Activated T-cell treated with anti-CD3 and anti-CD28 coated beads, Interleukin-2, amount 50 U/mL, for 1 hour (primary cell): Measurements from ENCODE around the gene LMTK2.

ENCODE experiments used
- DNase-seq: peaks from one replicate; pipeline ENCODE4 v3.0.0-alpha.2; 2020

The LMTK2 gene

GRCh38 chr7:98106647-98107312 lies at the start of gene LMTK2:
TSS of gene LMTK2 (plus strand) at chr7:98106862. CDS start at chr7:98107178, 316 bp downstream.
- peak; percentile 100 for DNase-seq

- no peak for DNase-seq
These were observed 49.5 kb upstream of the LMTK2 start for GRCh38 chr7:98057157-98057556.

GRCh38 chr7:98058186-98058585 lies 48.5 kb upstream of the LMTK2 start:
- DNase-seq, result no peak

GRCh38 chr7:98064233-98064632 lies 42.4 kb upstream of the LMTK2 start:
- DNase-seq, result no peak

GRCh38 chr7:98066208-98066607 lies 40.5 kb upstream of the LMTK2 start:
- DNase-seq, result no peak

- DNase-seq, result no peak
These were observed 39.6 kb upstream of the LMTK2 start for GRCh38 chr7:98066934-98067507.

- DNase-seq, result no peak
These were observed 33.6 kb upstream of the LMTK2 start for GRCh38 chr7:98073047-98073446.

GRCh38 chr7:98075801-98076200 lies 30.9 kb upstream of the LMTK2 start:
- no peak for DNase-seq

GRCh38 chr7:98077762-98078161 lies 28.9 kb upstream of the LMTK2 start:
- DNase-seq, result no peak

GRCh38 chr7:98078197-98078870 lies 28.3 kb upstream of the LMTK2 start:
- DNase-seq, result no peak

GRCh38 chr7:98079891-98080648 lies 26.6 kb upstream of the LMTK2 start:
- no peak for DNase-seq

GRCh38 chr7:98081319-98081718 lies 25.3 kb upstream of the LMTK2 start:
- DNase-seq, result no peak

- DNase-seq, result no peak
These were observed 22.0 kb upstream of the LMTK2 start for GRCh38 chr7:98084631-98085030.

- no peak for DNase-seq
These were observed 21.0 kb upstream of the LMTK2 start for GRCh38 chr7:98085674-98086073.

- no peak for DNase-seq
These were observed 20.4 kb upstream of the LMTK2 start for GRCh38 chr7:98086281-98086718.

- DNase-seq, result no peak
These were observed 18.6 kb upstream of the LMTK2 start for GRCh38 chr7:98088109-98088508.

GRCh38 chr7:98090116-98090515 lies 16.5 kb upstream of the LMTK2 start:
- no peak for DNase-seq

- no peak for DNase-seq
These were observed 15.6 kb upstream of the LMTK2 start for GRCh38 chr7:98091061-98091460.

- no peak for DNase-seq
These were observed 15.1 kb upstream of the LMTK2 start for GRCh38 chr7:98091523-98091922.

GRCh38 chr7:98097042-98097645 lies 9.5 kb upstream of the LMTK2 start:
- no peak for DNase-seq

GRCh38 chr7:98100088-98100487 lies 6.6 kb upstream of the LMTK2 start:
- no peak for DNase-seq

- no peak for DNase-seq
These were observed 4.5 kb upstream of the LMTK2 start for GRCh38 chr7:98102170-98102569.

- DNase-seq, result peak; percentile 29
These were observed 619 bp upstream of the LMTK2 start for GRCh38 chr7:98105942-98106544.
